GM18868 (cell line): ENCODE data around the gene FIZ1.
"Not testable (repeated sequence)": the region's sequence is repeated elsewhere in the genome, so short reads cannot be mapped to it uniquely, and the experiment has no call there.

ENCODE experiments used
- ATAC-seq: cut with Tn5 transposase; IDR thresholded peaks from one replicate; pipeline ENCODE4 v1.9.1; 2021; ENCODE audit warnings: mild to moderate bottlenecking, moderate library complexity; ENCODE audit not compliant: unreplicated experiment

The FIZ1 gene

GRCh38 chr19:55596304-55596703 lies 3.0 kb downstream of the FIZ1 start:
- no peak for ATAC-seq

GRCh38 chr19:55594996-55595545 lies 4.2 kb downstream of the FIZ1 start:
- ATAC-seq = no peak

- ATAC-seq = no peak
Measured at GRCh38 chr19:55593096-55593772, 6.1 kb downstream of the FIZ1 start.

- ATAC-seq = no peak
Measured at GRCh38 chr19:55592391-55593090, 6.8 kb downstream of the FIZ1 start.

GRCh38 chr19:55591555-55591954 lies 7.8 kb downstream of the FIZ1 start:
- no peak for ATAC-seq

GRCh38 chr19:55590617-55591016 lies 8.7 kb downstream of the FIZ1 start:
- ATAC-seq = no peak

- ATAC-seq = no peak
Measured at GRCh38 chr19:55590109-55590508, 9.2 kb downstream of the FIZ1 start.

GRCh38 chr19:55588738-55589137 lies 10.6 kb downstream of the FIZ1 start:
- ATAC-seq = no peak

- no peak for ATAC-seq
Measured at GRCh38 chr19:55586976-55587668, 12.2 kb downstream of the FIZ1 start.

GRCh38 chr19:55585658-55586339 lies 13.5 kb downstream of the FIZ1 start:
- no peak for ATAC-seq

GRCh38 chr19:55584871-55585270 lies 14.4 kb downstream of the FIZ1 start:
- no peak for ATAC-seq

- ATAC-seq = not testable (repeated sequence)
Measured at GRCh38 chr19:55583897-55584296, 15.4 kb downstream of the FIZ1 start.

- ATAC-seq = not testable (repeated sequence)
Measured at GRCh38 chr19:55582284-55582683, 17.0 kb downstream of the FIZ1 start.

GRCh38 chr19:55581823-55582223 lies 17.5 kb downstream of the FIZ1 start:
- no peak for ATAC-seq

- no peak for ATAC-seq
Measured at GRCh38 chr19:55581145-55581822, 18.0 kb downstream of the FIZ1 start.

GRCh38 chr19:55580628-55581144 lies 18.6 kb downstream of the FIZ1 start, which contains the start of gene ZNF579:
ZNF579 (minus strand) TSS chr19:55580848; CDS start chr19:55579639, 1,209 bp downstream.
- no peak for ATAC-seq

- no peak for ATAC-seq
Measured at GRCh38 chr19:55579766-55580621, 19.3 kb downstream of the FIZ1 start.

- no peak for ATAC-seq
Measured at GRCh38 chr19:55578761-55579747, 20.3 kb downstream of the FIZ1 start.
